NCI-H2107 (cell line): ENCODE data around the gene MAGOHB.
"Not testable (repeated sequence)": the region's sequence is repeated elsewhere in the genome, so short reads cannot be mapped to it uniquely, and the experiment has no call there.

Experiments
- DNase-seq: peaks from one replicate; lab custom pipeline; 2025; lab: John Stamatoyannopoulos, UW

The MAGOHB gene

GRCh38 chr12:10612110-10612509 is 1.3 kb downstream of the MAGOHB start:
- DNase-seq = no peak

GRCh38 chr12:10611258-10611657 is 2.2 kb downstream of the MAGOHB start:
- DNase-seq = not testable (repeated sequence)

GRCh38 chr12:10610188-10610587 is 3.2 kb downstream of the MAGOHB start:
- DNase-seq = no peak

- DNase-seq = no peak
These were observed 5.4 kb downstream of the MAGOHB start for GRCh38 chr12:10607885-10608458.

- DNase-seq = no peak
These were observed 11.5 kb downstream of the MAGOHB start for GRCh38 chr12:10601860-10602259.

- no peak for DNase-seq
These were observed 12.4 kb downstream of the MAGOHB start for GRCh38 chr12:10600988-10601387.

DNA sequence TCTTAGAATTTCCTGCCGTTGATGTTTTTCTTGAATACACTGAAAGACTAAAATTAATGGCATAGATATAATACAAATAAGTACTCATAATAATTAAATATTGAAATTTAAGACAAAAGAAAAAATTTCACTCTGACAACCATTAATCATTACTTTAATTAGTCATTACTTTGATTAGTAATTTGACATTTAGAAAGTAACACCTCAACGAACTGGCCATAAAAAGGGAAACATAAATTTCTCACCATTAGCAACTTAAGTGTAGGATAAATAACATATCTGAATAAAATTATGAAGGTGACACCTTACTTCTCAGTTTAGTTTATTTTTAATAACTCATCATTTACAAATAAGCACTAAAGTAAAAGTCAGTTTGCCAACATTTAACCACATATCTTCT is 17.5 kb downstream of the MAGOHB start:
- DNase-seq = no peak

- DNase-seq = no peak
These were observed 22.4 kb downstream of the MAGOHB start for GRCh38 chr12:10590966-10591365.

DNA sequence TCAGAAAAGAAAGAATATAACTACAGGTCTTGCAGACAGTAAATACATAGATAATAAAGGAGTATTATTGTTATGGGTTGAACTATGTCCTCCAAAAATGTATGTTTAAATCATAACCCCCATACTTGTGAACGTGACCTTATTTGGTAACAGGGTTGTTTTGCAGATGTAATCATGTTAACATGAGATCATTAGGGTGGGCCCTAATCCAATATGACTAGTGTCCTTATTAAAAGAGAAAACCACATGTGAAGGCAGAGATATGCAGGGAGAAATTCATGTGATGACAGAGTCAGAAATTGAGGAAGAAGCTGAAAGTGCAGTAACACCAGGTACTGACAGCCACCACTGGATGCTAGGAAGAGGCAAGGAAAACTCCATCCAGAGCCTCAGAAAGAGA is 29.0 kb downstream of the MAGOHB start:
- no peak for DNase-seq

DNA sequence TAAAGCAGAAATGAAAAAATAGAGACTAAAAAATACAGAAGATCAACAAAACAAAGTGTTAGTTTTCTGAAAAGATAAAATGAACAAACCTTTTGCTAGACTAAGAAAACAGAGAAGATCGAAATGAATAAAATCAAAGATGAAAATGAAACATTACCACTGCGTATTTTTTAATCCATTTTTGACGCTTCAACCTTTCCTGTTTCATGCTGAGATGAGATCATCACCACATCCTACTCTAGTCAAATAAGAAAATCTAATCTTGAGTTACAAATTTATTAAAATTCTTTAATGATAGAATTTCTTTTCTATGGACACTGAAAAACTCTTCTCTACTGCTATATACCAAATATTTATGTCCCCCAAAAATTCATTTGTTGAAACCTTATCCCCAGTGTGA is 30.7 kb downstream of the MAGOHB start:
- no peak for DNase-seq

DNA sequence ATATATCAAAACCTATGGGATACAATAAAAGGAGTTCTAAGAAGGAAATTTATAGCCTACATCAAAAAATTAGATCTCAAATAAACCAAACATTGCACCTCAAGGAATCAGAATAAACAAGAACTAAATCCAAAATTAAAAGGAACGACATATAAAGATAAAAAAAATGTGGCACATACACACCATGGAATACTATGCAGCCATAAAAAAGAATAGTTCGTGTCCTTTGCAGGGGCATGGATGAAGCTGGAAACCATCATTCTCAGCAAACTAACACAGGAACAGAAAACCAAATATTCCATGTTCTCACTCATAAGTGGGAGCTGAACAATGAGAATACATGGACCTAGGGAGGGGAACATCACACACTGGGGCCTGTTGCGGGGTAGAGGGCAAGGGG is 31.3 kb downstream of the MAGOHB start:
- DNase-seq = not testable (repeated sequence)

GRCh38 chr12:10574307-10574706 is 39.1 kb downstream of the MAGOHB start:
- no peak for DNase-seq

DNA sequence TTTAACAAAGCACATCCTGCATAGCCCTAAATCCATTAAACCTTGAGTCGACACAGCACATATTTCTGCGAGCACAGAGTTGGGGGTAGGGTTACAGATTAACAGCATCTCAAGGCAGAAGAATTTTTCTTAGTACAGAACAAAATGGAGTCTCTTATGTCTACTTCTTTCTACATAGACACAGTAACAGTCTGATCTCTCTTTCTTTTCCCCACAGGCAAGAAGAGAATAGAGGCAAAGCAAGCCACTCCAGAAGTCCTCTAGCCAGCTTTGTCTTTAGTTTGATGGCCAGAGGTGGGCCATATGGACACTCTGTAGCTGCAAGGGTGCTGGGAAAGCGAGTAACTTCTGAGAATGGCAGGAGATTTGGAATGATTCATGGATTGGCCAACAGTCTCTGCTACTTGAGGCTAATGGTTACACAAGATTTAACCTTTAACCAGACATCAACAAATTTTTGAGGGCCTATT is 41.4 kb downstream of the MAGOHB start:
- not testable (repeated sequence) for DNase-seq

DNA sequence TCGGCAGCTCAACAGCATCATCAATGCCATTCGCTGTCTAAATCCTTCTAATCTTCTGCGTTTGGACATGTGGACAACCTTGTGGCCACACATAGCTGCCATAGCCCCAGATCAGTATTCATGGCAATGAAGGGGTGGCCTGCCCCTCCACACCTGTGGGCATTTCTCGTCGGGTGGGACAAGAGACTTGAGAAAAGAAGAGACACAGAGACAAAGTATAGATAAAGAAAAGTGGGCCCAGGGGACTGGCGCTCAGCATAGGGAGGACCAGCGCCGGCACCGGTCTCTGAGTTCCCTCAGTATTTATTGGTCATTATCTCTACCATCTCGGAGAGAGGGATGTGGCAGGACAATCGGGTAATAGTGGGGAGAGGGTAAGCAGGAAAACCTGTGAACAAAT is 42.3 kb downstream of the MAGOHB start:
- no peak for DNase-seq

DNA sequence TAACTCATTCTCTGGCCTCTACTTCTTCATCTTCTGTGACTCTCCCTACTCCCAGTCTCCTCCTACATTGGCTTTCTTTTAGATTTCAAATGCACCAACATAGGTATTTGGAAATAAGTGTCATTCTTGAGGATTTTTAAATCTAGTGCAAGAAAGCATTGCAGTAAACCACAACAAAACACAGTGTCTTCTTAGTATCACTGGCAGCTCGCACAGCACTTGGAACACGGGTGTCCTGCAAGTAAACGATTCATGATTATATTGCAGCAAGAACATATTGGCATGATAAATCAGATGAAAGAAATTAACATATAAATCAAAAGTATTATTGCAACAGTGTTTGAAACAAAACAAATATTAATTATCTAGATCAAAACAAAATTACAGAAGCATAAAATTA is 45.6 kb downstream of the MAGOHB start:
- DNase-seq = no peak

DNA sequence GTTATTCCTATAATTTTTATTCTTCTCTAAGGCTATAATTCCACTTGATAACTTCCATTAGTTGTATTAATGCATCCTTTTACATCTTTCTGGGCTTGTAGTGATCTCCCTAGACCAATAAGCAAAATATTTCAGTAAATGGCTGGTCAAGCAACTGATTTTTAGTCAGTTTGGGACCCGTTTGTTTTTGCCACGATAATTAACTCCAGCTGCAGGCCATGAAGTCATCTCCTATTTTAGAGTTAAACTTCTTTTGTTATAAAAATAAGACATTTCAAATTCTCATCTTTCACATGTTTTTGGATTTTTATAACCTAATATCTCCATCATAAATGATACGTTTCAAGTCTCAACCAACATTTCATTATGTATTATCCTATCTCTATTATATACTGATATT is 49.4 kb downstream of the MAGOHB start:
- DNase-seq = no peak

DNA sequence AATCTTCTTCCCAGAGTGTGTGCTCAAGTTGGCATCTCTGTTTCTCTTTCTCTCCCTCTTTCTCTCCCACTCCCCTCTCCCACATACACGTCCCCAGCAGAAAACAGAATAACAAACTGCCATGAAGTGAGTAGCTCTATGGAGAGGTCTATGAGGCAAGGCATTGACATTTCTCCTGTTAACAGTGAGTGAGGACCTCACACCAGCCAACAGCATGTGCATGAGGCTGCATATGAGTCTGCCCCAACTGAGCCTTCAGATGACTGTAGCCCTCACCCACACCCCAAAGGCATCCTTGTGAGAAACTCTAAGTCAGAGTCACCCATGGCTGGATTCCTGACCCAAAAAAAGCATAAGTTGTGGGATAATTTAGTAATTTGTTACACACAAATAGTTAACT is 50.4 kb downstream of the MAGOHB start:
- DNase-seq = no peak

DNA sequence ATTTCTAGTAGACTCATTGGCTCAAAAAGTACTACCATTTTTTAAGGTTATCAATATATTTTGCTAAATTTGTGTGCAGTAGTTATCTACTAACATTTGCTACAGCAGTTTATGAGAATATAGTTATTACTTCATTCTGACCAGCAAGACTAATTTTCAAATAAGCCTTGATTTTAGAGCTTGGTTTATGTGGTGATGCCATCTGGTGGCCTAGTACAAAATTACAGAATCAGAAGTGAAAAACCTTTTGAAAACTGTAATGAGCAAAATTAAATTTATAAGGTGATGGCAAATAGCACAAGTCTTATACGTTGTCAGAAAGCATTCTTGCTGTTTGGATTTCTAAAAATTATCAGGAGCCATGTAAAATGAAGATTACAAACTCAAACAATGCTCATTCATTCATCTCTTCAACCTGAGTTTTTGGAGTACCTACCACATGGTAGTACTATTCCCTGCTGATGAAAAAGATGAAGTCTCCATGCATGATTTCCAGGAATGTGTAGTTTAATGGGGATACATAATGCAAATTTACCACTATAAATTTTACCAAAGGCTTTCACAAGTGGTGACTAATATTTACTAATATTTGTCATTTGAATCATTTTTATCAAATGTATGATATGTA is 51.0 kb downstream of the MAGOHB start:
- no peak for DNase-seq

DNA sequence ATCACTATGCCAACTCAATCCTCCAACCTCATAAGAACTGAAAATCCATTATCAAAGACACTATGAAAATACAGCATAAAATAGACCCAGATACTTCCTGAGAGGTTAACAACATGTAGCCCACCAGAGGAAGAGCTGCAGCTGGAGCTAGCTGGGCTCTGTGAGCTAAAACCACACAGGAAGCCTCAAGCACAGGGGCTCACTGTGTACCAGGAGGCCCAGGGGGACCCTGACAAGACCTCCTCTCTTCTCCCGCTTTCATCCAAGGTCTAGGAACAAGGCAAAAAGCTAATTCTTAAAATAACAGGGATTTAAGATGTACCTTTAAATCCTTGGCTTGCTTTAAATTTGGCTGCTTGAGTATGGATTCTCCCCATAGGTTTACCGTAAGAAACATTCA is 54.2 kb downstream of the MAGOHB start:
- no peak for DNase-seq

DNA sequence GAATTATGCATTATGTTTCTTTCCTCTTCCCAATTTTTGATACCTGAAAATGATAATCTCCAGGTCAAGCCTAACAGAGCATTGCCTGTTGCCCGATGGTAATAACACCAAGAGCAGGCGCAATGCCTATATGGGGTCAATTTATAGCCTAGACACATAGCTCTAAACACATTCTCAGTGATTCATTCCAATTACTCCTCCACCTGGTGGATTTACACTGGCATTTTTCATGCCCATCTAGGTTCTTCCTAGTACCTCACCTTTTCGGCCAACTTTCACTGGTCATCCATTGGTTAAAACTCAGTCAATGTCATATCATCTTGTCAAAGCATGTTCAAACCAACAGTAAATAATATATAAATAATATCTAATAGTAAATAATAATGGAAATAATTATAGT is 54.6 kb downstream of the MAGOHB start:
- DNase-seq = no peak

DNA sequence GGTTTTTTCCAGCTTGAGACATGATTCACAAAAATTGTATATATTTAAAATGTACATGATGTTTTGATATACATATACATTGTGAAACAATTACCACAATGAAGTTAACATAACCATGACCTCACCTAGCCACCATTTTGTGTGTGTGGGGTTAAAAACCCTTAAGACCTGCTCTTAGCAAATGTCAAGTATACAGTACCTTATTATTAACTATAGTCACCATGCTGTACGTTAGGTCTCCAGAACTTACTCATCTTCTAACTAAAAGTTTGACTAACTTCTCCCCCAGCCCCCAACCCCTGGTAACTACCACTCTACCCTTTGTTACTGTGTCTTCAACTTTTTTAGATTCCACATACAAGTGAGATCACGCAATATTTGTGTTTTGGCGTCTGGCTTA is 55.1 kb downstream of the MAGOHB start:
- DNase-seq = no peak

DNA sequence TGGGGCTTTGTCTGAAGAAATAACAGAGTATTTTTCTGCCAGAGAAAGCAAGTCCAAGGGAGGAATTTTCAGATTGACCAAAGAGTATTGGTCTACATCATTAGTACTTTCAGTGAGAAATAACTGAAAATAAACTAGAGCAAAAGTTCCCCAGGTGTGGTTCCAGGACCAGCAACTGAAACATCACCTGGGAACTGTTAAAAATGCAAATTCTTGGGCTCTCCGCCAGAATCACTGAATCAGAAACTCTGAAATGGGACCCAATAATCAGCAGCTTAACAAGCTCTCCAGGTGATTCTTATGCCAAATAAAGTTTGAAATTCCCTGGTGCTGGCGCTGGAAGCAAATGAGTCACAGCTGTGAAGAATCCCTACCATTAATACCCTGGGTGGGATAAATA is 55.6 kb downstream of the MAGOHB start:
- no peak for DNase-seq

DNA sequence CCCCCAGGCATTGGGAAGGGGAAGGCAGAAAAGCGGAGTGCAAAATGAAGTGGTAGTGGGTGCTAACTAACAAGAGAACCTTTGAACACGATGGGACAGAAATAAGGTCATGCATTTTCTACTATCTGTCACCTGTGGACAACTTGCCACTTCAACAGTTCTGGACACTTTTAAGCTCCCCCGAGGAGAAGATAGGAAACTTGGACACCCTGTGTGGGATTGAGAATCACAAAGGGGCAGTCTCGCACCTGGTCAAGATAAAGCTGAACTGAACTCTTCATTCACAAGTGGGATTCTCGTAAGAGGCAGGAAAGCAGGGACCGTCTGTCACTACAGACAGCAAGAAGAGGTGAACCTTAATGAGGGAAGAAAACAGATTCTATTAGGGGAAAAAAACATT is 56.1 kb downstream of the MAGOHB start:
- no peak for DNase-seq
